Activated CD8-positive, alpha-beta memory T cell treated with anti-CD3 and anti-CD28 coated beads for 36 hours (primary cell): ENCODE measurements around the gene GEMIN4. TPM values are rescaled to one million over a fixed set of nuclear protein-coding genes. Genes with fewer than 3 reads are reported as not detected.
"Not testable (repeated sequence)": the region's sequence is repeated elsewhere in the genome, so short reads cannot be mapped to it uniquely, and the experiment has no call there.

Experiments used
- CTCF ChIA-PET: fragments of 350-600 bp; sonication (Branson Sonifier 250); formaldehyde crosslinking; loops from one replicate; lab custom pipeline; 2021; ENCODE audit warnings: antibody characterized with exemption; lab: Charles Lee
- POLR2A ChIA-PET: fragments of 350-600 bp; sonication (Branson Sonifier 250); formaldehyde crosslinking; loops from one replicate; lab custom pipeline; 2021; ENCODE audit warnings: antibody characterized with exemption; lab: Charles Lee
- total RNA-seq, 2 experiments: library from RNA; stranded (reverse); gene quantifications; one replicate each; pipeline ENCODE4 v1.2.3, GENCODE V29; 2021

GEMIN4 gene
- total RNA-seq, 2 experiments from 2014 or later: 58.3 to 62.5 TPM

- CTCF ChIA-PET: interaction anchor here (1.3 to 1.7 kb wide), 2 partner anchors 10 to 215 kb away, joined by 3 to 4 read pairs; no protein-coding TSS in a partner anchor
- POLR2A ChIA-PET: not testable (repeated sequence)
These were observed 33.8 kb upstream of the GEMIN4 start for GRCh38 chr17:785901-786300.

- ChIA-PET CTCF (no interaction called here), POLR2A (no interaction called here)
These were observed 32.1 kb upstream of the GEMIN4 start for GRCh38 chr17:784143-784542.

GRCh38 chr17:781805-782731, 30.0 kb upstream of the GEMIN4 start, which contains the start of the genes GLOD4 and MRM3:
Gene GLOD4 (minus strand): TSS chr17:782280. CDS start chr17:782255, 25 bp downstream.
Gene MRM3 (plus strand): TSS chr17:782353. CDS start chr17:782379, 26 bp downstream.
- ChIA-PET POLR2A (interaction anchor here (0.5 to 1.7 kb wide), 9 partner anchors 30 to 215 kb away, joined by 3 to 14 read pairs (median 3); partner anchors contain the start of genes GEMIN4, NXN, TIMM22 and VPS53), CTCF (interaction anchor here (0.6 to 2.3 kb wide), 8 partner anchors 13 to 1618 kb away, joined by 3 to 14 read pairs (median 5); partner anchors contain the start of genes MNT and TIMM22)

GRCh38 chr17:778096-778495, 26.0 kb upstream of the GEMIN4 start:
- POLR2A ChIA-PET: no interaction called here
- CTCF ChIA-PET: no interaction called here

GRCh38 chr17:774313-774584, 22.2 kb upstream of the GEMIN4 start:
- POLR2A ChIA-PET: no interaction called here
- CTCF ChIA-PET: no interaction called here

- POLR2A ChIA-PET: no interaction called here
- CTCF ChIA-PET: no interaction called here
These were observed 21.6 kb upstream of the GEMIN4 start for GRCh38 chr17:773467-774312.

- ChIA-PET POLR2A (no interaction called here), CTCF (no interaction called here)
These were observed 21.0 kb upstream of the GEMIN4 start for GRCh38 chr17:773016-773415.

- CTCF ChIA-PET: no interaction called here
- POLR2A ChIA-PET: no interaction called here
These were observed 15.0 kb upstream of the GEMIN4 start for GRCh38 chr17:767076-767475.

GRCh38 chr17:760371-760770, 8.3 kb upstream of the GEMIN4 start:
- ChIA-PET POLR2A (no interaction called here), CTCF (no interaction called here)

GRCh38 chr17:759964-760363, 7.9 kb upstream of the GEMIN4 start:
- POLR2A ChIA-PET: no interaction called here
- CTCF ChIA-PET: interaction anchor here (0.6 kb wide), 1 partner anchor 298 kb away, joined by 5 read pairs; no protein-coding TSS in a partner anchor

- CTCF ChIA-PET, POLR2A ChIA-PET: not testable (repeated sequence)
These were observed 4.0 kb upstream of the GEMIN4 start for GRCh38 chr17:756010-756567.

GRCh38 chr17:755319-755961, 3.4 kb upstream of the GEMIN4 start:
- POLR2A ChIA-PET: not testable (repeated sequence)
- CTCF ChIA-PET: interaction anchor here (1.7 kb wide), 1 partner anchor 26 kb away, joined by 4 read pairs; no protein-coding TSS in a partner anchor

GRCh38 chr17:753418-753817, 1.4 kb upstream of the GEMIN4 start:
- CTCF ChIA-PET: interaction anchor here (0.9 kb wide), 1 partner anchor 26 kb away, joined by 4 read pairs; no protein-coding TSS in a partner anchor
- POLR2A ChIA-PET: interaction anchor here (0.6 to 1.1 kb wide), 2 partner anchors 35 to 53 kb away, joined by 4 read pairs; no protein-coding TSS in a partner anchor

GRCh38 chr17:752620-753219, 656 bp upstream of the GEMIN4 start:
- POLR2A ChIA-PET: interaction anchor here (0.6 to 2.1 kb wide), 4 partner anchors 9 to 248 kb away, joined by 3 to 11 read pairs (median 4); partner anchors contain the start of gene VPS53

GRCh38 chr17:751269-752001, 629 bp downstream of the GEMIN4 start:
- POLR2A ChIA-PET: interaction anchor here (0.5 to 2.1 kb wide), 4 partner anchors 18 to 36 kb away, joined by 3 to 11 read pairs (median 4); partner anchors contain the start of genes GLOD4, MRM3 and VPS53

More at GRCh38 chr17:752620-753219, 656 bp upstream of the GEMIN4 start:
- CTCF ChIA-PET: interaction anchor here (0.6 to 0.9 kb wide), 5 partner anchors 11 to 567 kb away, joined by 4 to 5 read pairs (median 4); no protein-coding TSS in a partner anchor

GRCh38 chr17:750431-751037, 1.5 kb downstream of the GEMIN4 start:
- POLR2A ChIA-PET: interaction anchor here (0.7 to 0.9 kb wide), 2 partner anchors 17 to 32 kb away, joined by 3 read pairs; partner anchors contain the start of genes GLOD4 and MRM3
- CTCF ChIA-PET: interaction anchor here (0.9 to 1.7 kb wide), 3 partner anchors 17 to 32 kb away, joined by 3 to 4 read pairs (median 3); partner anchors contain the start of genes GLOD4 and MRM3

More at GRCh38 chr17:751269-752001, 629 bp downstream of the GEMIN4 start:
- CTCF ChIA-PET: interaction anchor here (0.9 to 1.7 kb wide), 3 partner anchors 18 to 31 kb away, joined by 3 to 4 read pairs (median 3); partner anchors contain the start of genes GLOD4 and MRM3
